Endothelial cell of umbilical vein (primary cell): Measurements from ENCODE around the gene ME3.

ENCODE experiments used
- CTCF ChIP-seq, 2 donors: IDR thresholded peaks; 1 replicate in 1 of 2; 2 replicates in 1 of 2; pipeline ENCODE4 v1.5.1; 2011; ENCODE audit warnings: low read length in 2 of 2, mild to moderate bottlenecking in 2 of 2, moderate library complexity in 2 of 2, control low read depth in 1 of 2, inconsistent platforms in 1 of 2, low read depth in 1 of 2; ENCODE audit not compliant: insufficient read depth in 1 of 2; ENCODE audit errors: extremely low read depth in 1 of 2
- EZH2 ChIP-seq: IDR thresholded peaks from 2 replicates; pipeline ENCODE4 v1.6.1; 2012; ENCODE audit warnings: borderline replicate concordance, low read depth, mild to moderate bottlenecking, moderate library complexity, low read length, inconsistent platforms; ENCODE audit not compliant: severe bottlenecking
- FOS ChIP-seq: IDR thresholded peaks from 2 replicates; pipeline ENCODE4 v1.6.1; 2011; ENCODE audit warnings: mild to moderate bottlenecking, low read length, moderate library complexity, borderline replicate concordance; ENCODE audit not compliant: insufficient read depth
- JUN ChIP-seq: IDR thresholded peaks from 2 replicates; pipeline ENCODE4 v1.6.1; 2011; ENCODE audit warnings: borderline replicate concordance, low read depth; ENCODE audit not compliant: insufficient read length, insufficient read depth
- MYC ChIP-seq: IDR thresholded peaks from one replicate; pipeline ENCODE4 v1.6.1; 2011; ENCODE audit warnings: mild to moderate bottlenecking, low read depth, low read length
- POLR2A ChIP-seq: IDR thresholded peaks from 2 replicates; pipeline ENCODE4 v1.6.1; 2012; ENCODE audit warnings: low read depth, mild to moderate bottlenecking, control low read depth, low read length

GRCh38 chr11:86588566-86589090 lies 83.8 kb downstream of the ME3 start:
- no peak for TF ChIP-seq CTCF (IDR thresholded peaks at IDR 0.05; ENCODE audit: extremely low read depth in 1 of 2, insufficient read depth in 1 of 2, low read depth in 1 of 2, low read length in 2 of 2)
- TF ChIP-seq MYC, result no peak
- TF ChIP-seq FOS, result no peak
- no peak for TF ChIP-seq POLR2A
- TF ChIP-seq EZH2, result no peak
- no peak for TF ChIP-seq JUN
